OCI-LY1 (cell line): ENCODE measurements around the gene NPFFR1.

Source experiments
- H2AFZ ChIP-seq: fragments of 200-600 bp; sonication (generic), shearing (Covaris generic); 2 replicates; pipeline ENCODE4 v1.6.0; 2014; ENCODE audit warnings: antibody characterized with exemption, mild to moderate bottlenecking, low read length
- H3F3A ChIP-seq: fragments of 200-600 bp; sonication (generic), shearing (Covaris generic); 2 replicates; pipeline ENCODE4 v1.6.0; 2014; ENCODE audit warnings: mild to moderate bottlenecking, antibody characterized with exemption, low read length, moderate library complexity; ENCODE audit not compliant: insufficient read depth
- H3K27ac ChIP-seq: fragments of 200-600 bp; sonication (generic); 2 replicates; pipeline ENCODE4 v1.5.1; 2014; ENCODE audit warnings: low read length, mixed run types, mild to moderate bottlenecking, low read depth; ENCODE audit not compliant: poor library complexity, severe bottlenecking
- H3K27me3 ChIP-seq: fragments of 200-600 bp; sonication (generic); 2 replicates; pipeline ENCODE4 v1.6.0; 2014; ENCODE audit warnings: antibody characterized with exemption, mild to moderate bottlenecking, low read length, moderate library complexity; ENCODE audit not compliant: insufficient read depth
- H3K36me3 ChIP-seq: fragments of 200-600 bp; sonication (generic); 2 replicates; pipeline ENCODE4 v1.6.1; 2014; ENCODE audit warnings: mild to moderate bottlenecking, antibody characterized with exemption, low read length, moderate library complexity, mixed read lengths; ENCODE audit not compliant: insufficient read depth
- H3K4me1 ChIP-seq: fragments of 200-600 bp; sonication (generic); 2 replicates; pipeline ENCODE4 v1.5.1; 2014; ENCODE audit warnings: mild to moderate bottlenecking, low read length, moderate library complexity; ENCODE audit not compliant: insufficient read depth, severe bottlenecking
- H3K4me2 ChIP-seq: fragments of 200-600 bp; sonication (generic), shearing (Covaris generic); 2 replicates; pipeline ENCODE4 v1.6.1; 2014; ENCODE audit warnings: low read length
- H3K4me3 ChIP-seq: fragments of 200-600 bp; sonication (generic); 2 replicates; pipeline ENCODE4 v1.5.1; 2014; ENCODE audit warnings: low read length, low read depth, mild to moderate bottlenecking, mixed read lengths; ENCODE audit not compliant: poor library complexity, severe bottlenecking
- H3K79me2 ChIP-seq: fragments of 200-600 bp; shearing (Covaris generic); 2 replicates; pipeline ENCODE4 v1.6.1; 2016; ENCODE audit warnings: mixed run types, low read length, mixed read lengths; ENCODE audit not compliant: insufficient read depth
- H3K9ac ChIP-seq: fragments of 200-600 bp; sonication (generic), shearing (Covaris generic); 2 replicates; pipeline ENCODE4 v1.6.1; 2014; ENCODE audit warnings: mild to moderate bottlenecking, low read length, mixed read lengths
- H3K9me2 ChIP-seq: fragments of 200-600 bp; sonication (generic), shearing (Covaris generic); 2 replicates; pipeline ENCODE4 v1.6.1; 2014; ENCODE audit warnings: low read depth, mild to moderate bottlenecking, low read length, mixed read lengths
- H3K9me3 ChIP-seq: fragments of 200-600 bp; shearing (Covaris generic); 2 replicates; pipeline ENCODE4 v1.6.1; 2014; ENCODE audit warnings: low read length, mixed read lengths
- H4K20me1 ChIP-seq: fragments of 200-600 bp; sonication (generic), shearing (Covaris generic); 2 replicates; pipeline ENCODE4 v1.6.0; 2016; ENCODE audit warnings: mild to moderate bottlenecking, low read length; ENCODE audit not compliant: insufficient read depth
- EZH2 ChIP-seq: fragments of 200-600 bp; sonication (generic), shearing (Covaris generic); IDR thresholded peaks from 2 replicates; pipeline ENCODE4 v1.8.0; 2017; ENCODE audit warnings: borderline replicate concordance, mixed run types, mild to moderate bottlenecking, antibody characterized with exemption, low read length, moderate library complexity, mixed read lengths
- TF ChIP-seq, protein P1 (sequence below): fragments of 200-600 bp; sonication (generic), shearing (Covaris generic); IDR thresholded peaks from 2 replicates; pipeline ENCODE4 v1.5.1; 2017; ENCODE audit warnings: mild to moderate bottlenecking, antibody characterized with exemption, low read length, moderate library complexity, mixed read lengths

NPFFR1 gene

GRCh38 chr10:70300461-70300860 lies 16.7 kb upstream of the NPFFR1 start:
- no peaks in the 10 kb centered on the region for H3K9me3 ChIP-seq
- no peak overlapping the region for H3K4me2 ChIP-seq
- H3K27ac ChIP-seq, result no peak overlapping the region
- H4K20me1 ChIP-seq, result no peaks in the 10 kb centered on the region
- H3F3A ChIP-seq, result no peaks in the 10 kb centered on the region
- no peaks in the 10 kb centered on the region for H3K36me3 ChIP-seq
- no peaks in the 10 kb centered on the region for H3K9me2 ChIP-seq
- TF ChIP-seq, protein P1, sequence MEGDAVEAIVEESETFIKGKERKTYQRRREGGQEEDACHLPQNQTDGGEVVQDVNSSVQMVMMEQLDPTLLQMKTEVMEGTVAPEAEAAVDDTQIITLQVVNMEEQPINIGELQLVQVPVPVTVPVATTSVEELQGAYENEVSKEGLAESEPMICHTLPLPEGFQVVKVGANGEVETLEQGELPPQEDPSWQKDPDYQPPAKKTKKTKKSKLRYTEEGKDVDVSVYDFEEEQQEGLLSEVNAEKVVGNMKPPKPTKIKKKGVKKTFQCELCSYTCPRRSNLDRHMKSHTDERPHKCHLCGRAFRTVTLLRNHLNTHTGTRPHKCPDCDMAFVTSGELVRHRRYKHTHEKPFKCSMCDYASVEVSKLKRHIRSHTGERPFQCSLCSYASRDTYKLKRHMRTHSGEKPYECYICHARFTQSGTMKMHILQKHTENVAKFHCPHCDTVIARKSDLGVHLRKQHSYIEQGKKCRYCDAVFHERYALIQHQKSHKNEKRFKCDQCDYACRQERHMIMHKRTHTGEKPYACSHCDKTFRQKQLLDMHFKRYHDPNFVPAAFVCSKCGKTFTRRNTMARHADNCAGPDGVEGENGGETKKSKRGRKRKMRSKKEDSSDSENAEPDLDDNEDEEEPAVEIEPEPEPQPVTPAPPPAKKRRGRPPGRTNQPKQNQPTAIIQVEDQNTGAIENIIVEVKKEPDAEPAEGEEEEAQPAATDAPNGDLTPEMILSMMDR, result no peak
- no peak for TF ChIP-seq EZH2
- H3K9ac ChIP-seq, result no peak overlapping the region
- H3K27me3 ChIP-seq, result no peaks in the 10 kb centered on the region
- no peak overlapping the region for H3K4me3 ChIP-seq
- H3K79me2 ChIP-seq, result no peaks in the 10 kb centered on the region
- H3K4me1 ChIP-seq, result no peaks in the 10 kb centered on the region
- H2AFZ ChIP-seq, result no peak overlapping the region

GRCh38 chr10:70299876-70300275 lies 16.1 kb upstream of the NPFFR1 start:
- no peak overlapping the region for H2AFZ ChIP-seq
- no peaks in the 10 kb centered on the region for H4K20me1 ChIP-seq
- H3K79me2 ChIP-seq, result no peaks in the 10 kb centered on the region
- H3K9ac ChIP-seq, result no peak overlapping the region
- H3K9me2 ChIP-seq, result no peaks in the 10 kb centered on the region
- H3K27me3 ChIP-seq, result no peaks in the 10 kb centered on the region
- no peaks in the 10 kb centered on the region for H3K36me3 ChIP-seq
- no peaks in the 10 kb centered on the region for H3F3A ChIP-seq
- TF ChIP-seq EZH2, result no peak
- TF ChIP-seq, protein P1, result no peak
- no peaks in the 10 kb centered on the region for H3K9me3 ChIP-seq
- H3K27ac ChIP-seq, result no peak overlapping the region
- H3K4me3 ChIP-seq, result no peak overlapping the region
- no peaks in the 10 kb centered on the region for H3K4me1 ChIP-seq
- H3K4me2 ChIP-seq, result no peak overlapping the region

DNA sequence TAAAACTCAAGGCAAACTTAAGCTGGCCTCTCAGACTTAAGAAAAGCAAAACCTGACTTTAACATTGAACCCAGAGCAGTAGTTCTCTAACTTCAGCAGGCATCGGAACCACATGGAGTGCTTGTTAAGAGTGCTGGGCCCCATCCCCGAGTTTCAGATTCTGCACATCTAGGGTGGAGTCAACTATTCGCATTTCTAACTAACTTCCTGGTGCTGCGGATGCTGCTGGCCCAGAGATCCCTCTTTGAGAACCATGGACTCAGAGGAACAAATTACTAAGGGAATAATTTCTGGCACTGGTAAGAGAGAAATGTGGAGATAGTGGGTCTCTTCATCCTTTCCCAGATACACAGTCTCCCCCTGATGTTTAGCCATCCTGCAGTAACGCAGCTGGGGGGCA lies 14.6 kb upstream of the NPFFR1 start:
- Histone ChIP-seq H3K9me3 (no peaks in the 10 kb centered on the region), H3K4me2 (no peak overlapping the region), H3K27me3 (no peaks in the 10 kb centered on the region), H3K4me3 (no peak overlapping the region), H3K27ac (no peak overlapping the region), H3K9me2 (no peaks in the 10 kb centered on the region), H3K36me3 (no peaks in the 10 kb centered on the region), H4K20me1 (no peaks in the 10 kb centered on the region), H3K9ac (no peak overlapping the region), H3F3A (no peaks in the 10 kb centered on the region), H2AFZ (no peak overlapping the region), H3K4me1 (no peaks in the 10 kb centered on the region), H3K79me2 (no peaks in the 10 kb centered on the region)
- no peak for TF ChIP-seq EZH2
- TF ChIP-seq, protein P1, result no peak
